Measurements from ENCODE around the gene SSTR4.
"Not testable (repeated sequence)": the region's sequence is repeated elsewhere in the genome, so short reads cannot be mapped to it uniquely, and the experiment has no call there.

Gene SSTR4

GRCh38 chr20:23023621-23024177 is 11.4 kb upstream of the SSTR4 start:
- no peak overlapping the region for H3K4me3 ChIP-seq (ENCODE audit: low read depth, low read length)
- no peak for TF ChIP-seq CTCF (IDR thresholded peaks at IDR 0.05; ENCODE audit: low read depth, low read length)

GRCh38 chr20:23024701-23025100 is 10.4 kb upstream of the SSTR4 start:
- no peak for TF ChIP-seq CTCF (IDR thresholded peaks at IDR 0.05; ENCODE audit: low read depth, low read length)
- H3K4me3 ChIP-seq (ENCODE audit: low read depth, low read length): no peak overlapping the region

GRCh38 chr20:23025503-23025902 is 9.6 kb upstream of the SSTR4 start:
- not testable (repeated sequence) for H3K4me3 ChIP-seq (ENCODE audit: low read depth, low read length)

- H3K4me3 ChIP-seq (ENCODE audit: low read depth, low read length): no peak overlapping the region
- TF ChIP-seq CTCF (IDR thresholded peaks at IDR 0.05; ENCODE audit: low read depth, low read length): no peak
These were observed 7.4 kb upstream of the SSTR4 start for GRCh38 chr20:23027721-23028120.

- no peak for TF ChIP-seq CTCF (IDR thresholded peaks at IDR 0.05; ENCODE audit: low read depth, low read length)
- no peak overlapping the region for H3K4me3 ChIP-seq (ENCODE audit: low read depth, low read length)
These were observed 6.7 kb upstream of the SSTR4 start for GRCh38 chr20:23028392-23028791.

GRCh38 chr20:23029324-23029723 is 5.8 kb upstream of the SSTR4 start:
- no peak for TF ChIP-seq CTCF (IDR thresholded peaks at IDR 0.05; ENCODE audit: low read depth, low read length)
- H3K4me3 ChIP-seq (ENCODE audit: low read depth, low read length): no peak overlapping the region

- H3K4me3 ChIP-seq (ENCODE audit: low read depth, low read length): no peak overlapping the region
- no peak for TF ChIP-seq CTCF (IDR thresholded peaks at IDR 0.05; ENCODE audit: low read depth, low read length)
These were observed 3.8 kb upstream of the SSTR4 start for GRCh38 chr20:23031346-23031745.

GRCh38 chr20:23032056-23032749 is 2.9 kb upstream of the SSTR4 start:
- no peak overlapping the region for H3K4me3 ChIP-seq (ENCODE audit: low read depth, low read length)
- TF ChIP-seq CTCF (IDR thresholded peaks at IDR 0.05; ENCODE audit: low read depth, low read length): no peak

Measured in WI38 (cell line).